ENCODE measurements around the gene KRTAP27-1.

KRTAP27-1 gene

GRCh38 chr21:30306884-30307283 is 30.6 kb downstream of the KRTAP27-1 start:
- Histone ChIP-seq H3K4me2 (ENCODE audit: low read length) (no peak overlapping the region), H3K36me3 (ENCODE audit: control insufficient read depth, low read length) (no peaks in the 10 kb centered on the region), H4K20me1 (ENCODE audit: control insufficient read depth, insufficient read depth, low read depth, low read length) (no peaks in the 10 kb centered on the region), H3K4me1 (ENCODE audit: control insufficient read depth, low read length) (no peaks in the 10 kb centered on the region), H3K79me2 (ENCODE audit: control insufficient read depth, low read length) (no peaks in the 10 kb centered on the region), H3F3A (ENCODE audit: control insufficient read depth, insufficient read depth) (no peaks in the 10 kb centered on the region), H3K9me2 (replicated peaks; ENCODE audit: control insufficient read depth, low read length) (no peaks in the 10 kb centered on the region), H3K9me3 (ENCODE audit: control insufficient read depth, insufficient read depth, low read length) (no peaks in the 10 kb centered on the region), H3K27me3 (ENCODE audit: control insufficient read depth, low read length) (no peaks in the 10 kb centered on the region), H3K27ac (ENCODE audit: low read depth, low read length) (no peak overlapping the region), H3K4me3 (ENCODE audit: low read length) (no peak overlapping the region)
- TF ChIP-seq CTCF (IDR thresholded peaks at IDR 0.05; ENCODE audit: low read depth, low read length, poor library complexity, severe bottlenecking) (no peak), EZH2phosphoT487 (IDR thresholded peaks at IDR 0.05; ENCODE audit: borderline replicate concordance, low read length) (no peak)

GRCh38 chr21:30305136-30305535 is 32.4 kb downstream of the KRTAP27-1 start:
- H3K4me2 ChIP-seq (ENCODE audit: low read length), result no peak overlapping the region
- H3K27me3 ChIP-seq (ENCODE audit: control insufficient read depth, low read length), result no peaks in the 10 kb centered on the region
- H3K4me3 ChIP-seq (ENCODE audit: low read length), result no peak overlapping the region
- H3K27ac ChIP-seq (ENCODE audit: low read depth, low read length), result no peak overlapping the region
- no peaks in the 10 kb centered on the region for H3K36me3 ChIP-seq (ENCODE audit: control insufficient read depth, low read length)
- H4K20me1 ChIP-seq (ENCODE audit: control insufficient read depth, insufficient read depth, low read depth, low read length), result no peaks in the 10 kb centered on the region
- no peaks in the 10 kb centered on the region for H3K79me2 ChIP-seq (ENCODE audit: control insufficient read depth, low read length)
- H3K4me1 ChIP-seq (ENCODE audit: control insufficient read depth, low read length), result no peaks in the 10 kb centered on the region
- H3K9me2 ChIP-seq (replicated peaks; ENCODE audit: control insufficient read depth, low read length), result no peaks in the 10 kb centered on the region
- H3F3A ChIP-seq (ENCODE audit: control insufficient read depth, insufficient read depth), result no peaks in the 10 kb centered on the region
- H3K9me3 ChIP-seq (ENCODE audit: control insufficient read depth, insufficient read depth, low read length), result no peaks in the 10 kb centered on the region
- no peak for TF ChIP-seq CTCF (IDR thresholded peaks at IDR 0.05; ENCODE audit: low read depth, low read length, poor library complexity, severe bottlenecking)
- no peak for TF ChIP-seq EZH2phosphoT487 (IDR thresholded peaks at IDR 0.05; ENCODE audit: borderline replicate concordance, low read length)

- Histone ChIP-seq H3K4me3 (ENCODE audit: low read length) (no peak within 1 kb of the TSS), H4K20me1 (ENCODE audit: control insufficient read depth, insufficient read depth, low read depth, low read length) (no peaks in the 10 kb centered on the region), H3F3A (ENCODE audit: control insufficient read depth, insufficient read depth) (no peaks in the 10 kb centered on the region), H3K27me3 (ENCODE audit: control insufficient read depth, low read length) (no peaks in the 10 kb centered on the region), H3K9me2 (replicated peaks; ENCODE audit: control insufficient read depth, low read length) (no peaks in the 10 kb centered on the region), H3K36me3 (ENCODE audit: control insufficient read depth, low read length) (no peaks in the 10 kb centered on the region), H3K27ac (ENCODE audit: low read depth, low read length) (no peak within 1 kb of the TSS), H3K4me1 (ENCODE audit: control insufficient read depth, low read length) (no peaks in the 10 kb centered on the region), H3K9me3 (ENCODE audit: control insufficient read depth, insufficient read depth, low read length) (0 out of 2 replicates have a peak, but pooled peaks cover 2% of the 10 kb centered on the region), H3K4me2 (ENCODE audit: low read length) (no peak within 1 kb of the TSS), H3K79me2 (ENCODE audit: control insufficient read depth, low read length) (no peaks in the 10 kb centered on the region)
- TF ChIP-seq EZH2phosphoT487 (IDR thresholded peaks at IDR 0.05; ENCODE audit: borderline replicate concordance, low read length), result no peak
These were observed 48.3 kb downstream of the KRTAP27-1 start, which contains the start of gene KRTAP25-1 for GRCh38 chr21:30289215-30289614. TSS of gene KRTAP25-1 (minus strand) at chr21:30289514. CDS start at chr21:30289490, 24 bp downstream.
